Cardiac muscle cell (in vitro differentiated cells and primary cell): Measurements from ENCODE around the gene RELA. TPM values are rescaled to one million over a fixed set of nuclear protein-coding genes. Genes with fewer than 3 reads are reported as not detected.
"Not testable (repeated sequence)": the region's sequence is repeated elsewhere in the genome, so short reads cannot be mapped to it uniquely, and the experiment has no call there.

Experiments
- DNase-seq, 2 donors: peaks; one replicate each; pipeline versions ENCODE4 v3.0.0 to v3.0.0-alpha.2; 2010 to 2017; ENCODE audit warnings: low read depth in 1 of 2, low spot score in 1 of 2
- H3K27ac ChIP-seq: fragments of 200-600 bp; sonication (generic); 2 replicates; pipeline ENCODE4 v1.5.1; 2016
- H3K27me3 ChIP-seq: fragments of 200-600 bp; sonication (generic); 2 replicates; pipeline ENCODE4 v1.6.0; 2016; ENCODE audit warnings: control low read depth
- H3K36me3 ChIP-seq: fragments of 200-600 bp; sonication (generic); 2 replicates; pipeline ENCODE4 v1.5.1; 2016; ENCODE audit warnings: control low read depth
- H3K4me1 ChIP-seq: fragments of 200-600 bp; sonication (generic); 2 replicates; pipeline ENCODE4 v1.8.1; 2017; ENCODE audit warnings: low read depth, mild to moderate bottlenecking, mixed run types
- H3K4me3 ChIP-seq: fragments of 200-600 bp; sonication (generic); 2 replicates; pipeline ENCODE4 v1.5.1; 2016; ENCODE audit warnings: mild to moderate bottlenecking
- H3K9me3 ChIP-seq: fragments of 200-600 bp; sonication (generic); 2 replicates; pipeline ENCODE4 v1.5.1; 2017; ENCODE audit warnings: low read depth, mild to moderate bottlenecking, control low read depth
- CTCF ChIP-seq: IDR thresholded peaks from 2 replicates; pipeline ENCODE4 v1.5.1; 2012; ENCODE audit warnings: low read depth, mild to moderate bottlenecking, low read length
- polyA plus RNA-seq: library from polyadenylated mRNA; unstranded; fragments of >200 nt; fragmentation: Nextera tagmentation; extraction: Ambion mirVana; gene quantifications from 2 replicates; pipeline ENCODE4 v1.2.1, GENCODE V29; 2016
- total RNA-seq: library from RNA; depleted of rRNA; stranded (reverse); fragments of >200 nt; gene quantifications from 2 replicates; pipeline ENCODE4 v1.2.3, GENCODE V29; 2016

The RELA gene
- total RNA-seq = 39.8 and 51.9 TPM in 2 replicates
- 46.2 and 46.5 TPM in 2 replicates for polyA plus RNA-seq

DNA sequence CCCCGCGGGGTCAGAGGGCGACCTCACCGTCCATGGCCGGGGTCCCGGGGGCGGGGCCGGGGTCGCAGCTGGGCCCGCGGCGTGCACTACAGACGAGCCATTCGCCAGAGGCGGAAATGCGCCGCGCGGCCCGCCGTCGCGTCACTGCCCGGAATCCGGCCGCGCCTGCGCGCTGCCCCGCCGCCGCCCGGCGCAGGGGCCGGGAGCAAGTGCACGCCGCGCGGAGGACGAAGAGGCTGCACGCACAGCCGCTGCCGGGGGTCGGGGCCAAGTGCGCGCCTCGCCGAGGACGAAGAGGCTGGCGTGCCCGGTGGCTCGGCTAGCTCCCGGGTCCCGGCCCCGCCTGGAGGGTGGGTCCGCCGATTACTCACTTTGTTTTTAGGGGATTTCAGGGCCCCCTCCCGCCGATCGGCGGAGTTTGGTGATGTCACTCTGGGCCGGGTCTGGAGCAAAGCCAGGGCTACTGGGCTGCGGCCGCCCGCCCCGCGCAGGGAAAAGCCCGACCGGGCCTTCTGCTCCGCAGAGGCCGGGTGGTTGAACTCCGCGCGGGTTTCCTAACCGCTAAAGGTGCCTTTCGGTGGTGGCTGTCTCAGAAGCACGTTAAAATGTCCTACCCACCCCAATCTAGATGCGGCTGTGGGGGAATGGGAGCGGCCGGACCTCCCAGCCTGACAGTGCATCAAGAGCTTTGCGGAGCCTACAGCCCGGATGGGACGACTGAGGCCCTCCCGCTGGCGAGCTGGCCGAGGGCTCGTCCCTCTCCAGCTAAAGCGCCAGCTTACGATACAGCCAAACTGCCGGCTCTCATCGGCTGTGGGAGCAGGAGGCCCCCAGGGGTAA, at the start of gene RELA:
Gene RELA (minus strand): TSS at position 118 of the 840 bp plus-strand sequence. CDS start 84 bp downstream, at position 34.
- Histone ChIP-seq H3K4me3 (peak within 1 kb of the TSS; percentile 84), H3K9me3 (no peaks in the 10 kb centered on the region), H3K4me1 (no peaks in the 10 kb centered on the region), H3K27ac (peak within 1 kb of the TSS; percentile 96), H3K27me3 (no peaks in the 10 kb centered on the region), H3K36me3 (peaks cover 17% of the 10 kb centered on the region)
- DNase-seq = peak; percentile 96
- TF ChIP-seq CTCF = no peak

DNA sequence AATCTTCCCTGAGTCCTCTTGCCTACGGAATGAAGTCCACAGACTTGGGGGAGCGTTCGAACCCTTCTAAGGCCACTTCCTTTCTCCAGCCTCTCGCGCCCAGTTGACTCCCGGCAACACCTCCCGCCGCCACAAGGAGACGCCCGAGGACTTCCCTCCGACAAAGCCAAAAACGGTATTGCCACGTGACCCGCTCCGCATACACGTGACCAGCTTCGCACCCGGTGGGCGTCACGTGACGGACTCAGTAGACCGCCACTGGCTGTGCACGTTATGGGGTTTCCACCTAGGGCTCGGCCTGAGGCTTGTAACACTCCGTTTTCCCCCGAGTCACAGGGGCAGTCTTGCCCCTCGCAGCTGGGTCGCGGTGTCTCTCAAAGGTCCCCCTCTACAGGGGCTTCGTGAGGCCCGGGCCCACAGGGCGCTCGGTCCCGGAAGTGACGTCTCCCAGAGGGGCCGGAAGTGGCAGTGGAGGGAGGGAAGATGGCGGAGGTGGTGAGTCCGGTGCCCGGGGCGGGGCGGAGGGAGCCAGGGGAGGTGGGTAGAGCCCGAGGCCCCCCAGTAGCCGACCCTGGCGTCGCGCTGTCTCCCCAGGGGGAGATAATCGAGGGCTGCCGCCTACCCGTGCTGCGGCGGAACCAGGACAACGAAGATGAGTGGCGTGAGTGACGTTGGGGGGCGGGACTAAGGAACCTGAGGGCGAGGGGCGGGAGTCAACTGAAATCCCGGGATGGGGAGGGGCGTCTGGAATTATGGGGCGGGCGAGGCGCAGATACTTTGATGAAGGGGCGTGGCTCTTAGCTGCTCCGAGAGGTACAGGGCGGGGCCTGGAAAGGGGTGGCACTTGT, 49.3 kb upstream of the RELA start, which contains the start of gene KAT5:
Gene KAT5 (plus strand): TSS at position 468 of the 848 bp plus-strand sequence. CDS start 16 bp downstream, at position 484.
- peak within 1 kb of the TSS; percentile 54 for H3K4me3 ChIP-seq
- DNase-seq = peak; percentile 98 to 99
- peak within 1 kb of the TSS; percentile 99 for H3K27ac ChIP-seq
- peaks cover 22% of the 10 kb centered on the region for H3K36me3 ChIP-seq
- H3K4me1 ChIP-seq = no peaks in the 10 kb centered on the region
- TF ChIP-seq CTCF = peak; percentile 97
- H3K27me3 ChIP-seq = no peaks in the 10 kb centered on the region
- no peaks in the 10 kb centered on the region for H3K9me3 ChIP-seq

DNA sequence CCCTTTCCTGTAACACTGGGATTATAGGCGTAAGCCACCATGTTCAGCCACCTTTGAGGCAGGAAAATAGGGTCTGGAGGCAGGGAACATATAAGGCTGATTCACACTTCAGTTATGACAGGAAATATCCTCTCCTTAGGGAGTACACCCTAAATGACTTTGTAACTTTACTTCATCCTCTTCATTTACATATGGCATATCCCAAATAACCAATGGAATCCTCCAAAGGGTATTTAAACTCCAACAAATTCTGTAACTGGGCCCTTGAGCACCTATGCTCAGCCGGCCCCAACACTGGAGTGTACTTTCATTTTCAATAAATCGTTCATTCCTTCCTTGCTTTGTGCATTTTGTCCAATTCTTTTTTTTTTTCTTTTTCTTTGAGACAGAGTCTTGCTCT, 47.7 kb upstream of the RELA start:
- H3K36me3 ChIP-seq = peaks cover 18% of the 10 kb centered on the region
- no peaks in the 10 kb centered on the region for H3K4me1 ChIP-seq
- no peaks in the 10 kb centered on the region for H3K9me3 ChIP-seq

GRCh38 chr11:65709661-65710060, 46.9 kb upstream of the RELA start:
- no peaks in the 10 kb centered on the region for H3K4me1 ChIP-seq
- no peak overlapping the region for H3K27ac ChIP-seq
- H3K4me3 ChIP-seq = no peak overlapping the region
- peak in 1 of 2 donors; percentile 61 for DNase-seq
- TF ChIP-seq CTCF = no peak
- no peaks in the 10 kb centered on the region for H3K9me3 ChIP-seq
- H3K27me3 ChIP-seq = no peaks in the 10 kb centered on the region
- H3K36me3 ChIP-seq = peaks cover 12% of the 10 kb centered on the region

More for the DNA sequence above, 47.7 kb upstream of the RELA start:
- Histone ChIP-seq H3K4me3 (no peak overlapping the region), H3K27ac (no peak overlapping the region), H3K27me3 (no peaks in the 10 kb centered on the region)
- TF ChIP-seq CTCF = no peak
- DNase-seq = peak in 1 of 2 donors; percentile 14

DNA sequence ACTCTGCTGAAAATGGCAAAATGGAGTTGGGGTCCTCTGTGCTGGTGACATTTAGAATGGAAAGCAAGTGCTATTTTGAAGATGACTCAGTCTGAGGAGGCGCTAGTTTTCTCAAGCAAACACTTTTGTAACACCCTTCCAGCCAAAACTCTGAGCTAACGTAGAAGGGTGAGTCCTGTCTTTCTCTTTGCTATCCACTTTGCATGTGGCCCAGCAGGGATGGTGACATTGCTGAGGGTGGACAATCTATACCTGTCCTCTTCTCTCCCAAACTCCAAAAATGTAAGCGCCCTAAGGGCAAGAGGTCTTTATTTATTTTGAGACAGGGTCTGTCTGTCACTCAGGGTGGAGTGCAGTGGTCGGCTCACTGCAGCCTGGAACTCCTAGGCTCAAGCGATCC, 45.7 kb upstream of the RELA start:
- Histone ChIP-seq H3K9me3 (no peaks in the 10 kb centered on the region), H3K27me3 (peaks cover 4% of the 10 kb centered on the region), H3K27ac (no peak overlapping the region), H3K4me3 (no peak overlapping the region), H3K36me3 (peaks cover 1% of the 10 kb centered on the region), H3K4me1 (no peaks in the 10 kb centered on the region)
- TF ChIP-seq CTCF = no peak
- DNase-seq = no peak

DNA sequence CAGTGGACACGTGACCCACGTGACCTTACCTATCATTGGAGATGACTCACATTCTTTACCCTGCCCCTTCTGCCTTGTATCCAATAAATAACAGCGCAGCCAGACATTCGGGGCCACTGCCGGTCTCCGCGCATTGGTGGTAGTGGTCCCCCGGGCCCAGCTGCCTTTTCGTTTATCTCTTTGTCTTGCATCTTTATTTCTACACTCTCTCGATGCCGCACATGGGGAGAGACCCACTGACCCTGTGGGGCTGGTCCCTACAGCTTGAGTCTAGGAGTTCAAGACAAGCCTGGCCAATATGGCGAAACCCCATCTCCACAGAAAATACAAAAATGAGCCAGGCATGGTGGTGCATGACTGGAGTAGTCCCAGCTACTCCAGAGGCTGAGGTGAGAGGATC, 44.3 kb upstream of the RELA start:
- H3K9me3 ChIP-seq, H3K27ac ChIP-seq, H3K4me1 ChIP-seq, H3K4me3 ChIP-seq, H3K36me3 ChIP-seq, DNase-seq: not testable (repeated sequence)
- peaks cover 11% of the 10 kb centered on the region for H3K27me3 ChIP-seq
